CD4-positive, alpha-beta T cell treated with Interleukin-21 for 1 hour (primary cell): Measurements from ENCODE around the gene SELL.
A peak's percentile ranks its signal among the peaks of the same experiment; 100 is the strongest.
"Not testable (repeated sequence)": the region's sequence is repeated elsewhere in the genome, so short reads cannot be mapped to it uniquely, and the experiment has no call there.

Experiments used
- DNase-seq: peaks from one replicate; pipeline ENCODE4 v3.0.0-alpha.2; 2020

SELL gene

DNA sequence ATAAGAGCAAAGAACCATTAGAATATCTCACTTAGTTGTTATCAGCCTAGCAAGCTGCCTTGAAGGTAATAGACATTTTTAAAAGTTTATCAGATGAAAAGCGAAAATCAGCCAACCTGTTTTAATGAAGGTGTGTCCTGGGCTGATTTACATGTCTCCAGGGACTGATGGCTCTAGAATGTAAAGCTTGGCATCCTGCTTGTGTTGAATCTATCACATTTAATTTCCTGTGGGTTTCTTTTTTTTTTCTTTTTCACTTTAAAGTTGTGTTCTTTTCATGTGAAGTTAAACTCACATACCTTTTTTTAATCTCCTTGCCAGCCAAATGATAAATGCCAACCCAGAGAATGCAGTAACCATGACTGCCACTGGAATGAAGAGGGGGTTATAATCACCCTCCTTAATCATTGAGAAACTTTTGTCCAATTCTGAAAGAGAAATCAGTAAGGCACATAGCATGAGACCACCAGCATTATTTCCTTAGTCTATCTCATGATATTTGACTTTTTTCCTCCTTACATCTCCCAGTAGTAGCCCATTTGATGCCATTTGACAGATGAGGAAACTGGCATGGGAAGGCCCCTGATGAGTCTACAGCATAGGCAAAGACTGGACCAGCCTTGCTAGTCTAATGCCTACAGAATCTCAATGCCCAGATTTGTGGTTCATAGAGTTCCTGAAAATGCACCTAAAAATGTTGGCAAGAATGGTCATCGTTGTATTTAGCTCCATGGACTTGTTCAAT lies 10.0 kb downstream of the SELL start:
- peak; percentile 39 for DNase-seq

DNA sequence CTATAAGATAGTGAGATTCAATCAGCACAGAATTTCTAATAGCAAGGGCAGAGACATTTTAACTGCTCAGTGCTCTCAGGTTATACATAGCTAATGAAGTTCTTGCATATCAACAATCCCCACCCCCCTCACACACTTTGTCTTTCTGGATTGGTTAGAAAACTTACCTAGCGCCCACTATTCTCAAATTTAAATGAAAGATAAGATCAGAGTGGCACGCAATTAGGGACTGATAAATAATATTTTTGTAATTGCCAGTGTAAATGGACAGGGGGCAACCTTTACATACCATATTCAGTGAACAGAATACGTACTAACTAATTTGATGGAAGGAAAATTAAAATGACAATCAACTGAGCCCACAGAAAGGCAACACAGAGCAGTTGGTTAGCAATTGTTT lies 11.7 kb downstream of the SELL start:
- DNase-seq = peak; percentile 41

DNA sequence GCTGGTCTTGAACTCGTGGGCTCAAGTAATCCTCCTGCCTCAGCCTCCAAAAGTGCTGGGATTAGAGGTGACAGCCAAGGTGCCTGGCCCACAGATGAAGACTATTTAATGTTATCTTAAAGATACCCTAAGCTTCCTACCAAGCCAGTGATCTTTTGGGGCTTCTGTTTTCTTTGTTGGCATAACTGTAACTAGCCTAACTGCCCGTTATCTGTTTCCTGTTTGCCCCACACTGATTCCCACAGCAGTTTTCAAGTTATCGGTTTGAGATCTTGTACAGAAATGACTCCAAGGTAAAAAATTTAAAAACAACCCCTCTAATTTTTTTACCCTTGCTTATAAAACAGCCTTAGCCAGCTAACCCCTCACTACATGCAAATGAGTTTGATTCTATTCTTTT lies 12.4 kb downstream of the SELL start:
- DNase-seq = peak; percentile 60

DNA sequence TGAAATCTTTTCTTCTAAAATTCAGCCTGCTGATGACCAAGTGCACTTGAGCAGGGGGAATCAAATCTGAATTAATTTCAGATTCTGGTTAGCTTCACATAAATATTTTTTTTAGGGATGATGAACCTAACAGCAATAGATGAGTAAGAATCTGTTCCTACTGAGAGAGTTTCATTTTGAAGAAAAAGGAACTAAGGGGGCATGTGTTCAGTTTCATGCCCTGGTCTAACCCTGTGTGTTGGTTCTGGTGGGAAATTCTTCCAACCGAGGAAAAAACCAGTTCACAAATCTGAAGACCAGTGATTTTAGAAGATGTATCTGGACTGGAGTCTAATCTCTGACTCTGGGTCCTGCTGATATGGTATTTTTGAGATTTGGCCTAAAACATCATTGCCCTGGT lies 13.7 kb downstream of the SELL start:
- DNase-seq = no peak

DNA sequence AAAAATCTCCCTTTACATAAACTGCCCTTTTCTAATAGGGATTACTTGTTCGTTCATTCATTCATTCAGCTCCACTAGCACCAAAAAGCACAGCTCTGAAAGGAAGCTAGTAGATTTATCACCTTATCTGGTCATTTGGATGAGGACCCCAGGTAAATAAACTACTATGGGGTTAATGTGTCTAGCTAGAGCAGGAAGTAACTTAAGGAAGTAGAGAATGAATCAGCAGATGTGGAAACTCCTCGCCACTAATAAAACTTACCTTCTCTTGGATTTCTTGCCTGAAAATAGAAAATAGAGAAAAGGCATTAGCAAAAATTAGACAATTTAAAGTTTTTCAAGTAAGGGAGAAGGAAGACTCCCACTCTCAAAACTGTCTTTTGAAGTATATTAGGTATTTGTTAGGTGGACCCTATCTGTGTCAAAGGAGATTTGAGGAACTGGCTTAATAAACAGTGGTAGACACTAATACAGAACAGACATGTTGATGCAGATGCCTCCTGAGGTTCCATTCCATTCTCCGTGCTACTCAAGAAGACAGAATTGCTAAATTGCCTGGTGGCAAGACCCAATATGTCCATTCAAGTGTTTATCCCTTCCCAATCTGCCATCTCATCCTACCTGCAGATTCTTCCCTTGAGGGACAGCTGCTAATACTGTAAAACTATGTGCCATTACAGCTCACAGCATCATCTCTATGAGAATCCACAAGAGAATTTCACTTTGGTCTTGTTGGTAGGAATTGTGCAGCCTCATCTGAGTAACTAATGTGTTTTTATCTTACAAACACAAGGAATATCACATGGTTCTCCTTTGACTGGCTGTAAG lies 14.9 kb downstream of the SELL start:
- DNase-seq = no peak

DNA sequence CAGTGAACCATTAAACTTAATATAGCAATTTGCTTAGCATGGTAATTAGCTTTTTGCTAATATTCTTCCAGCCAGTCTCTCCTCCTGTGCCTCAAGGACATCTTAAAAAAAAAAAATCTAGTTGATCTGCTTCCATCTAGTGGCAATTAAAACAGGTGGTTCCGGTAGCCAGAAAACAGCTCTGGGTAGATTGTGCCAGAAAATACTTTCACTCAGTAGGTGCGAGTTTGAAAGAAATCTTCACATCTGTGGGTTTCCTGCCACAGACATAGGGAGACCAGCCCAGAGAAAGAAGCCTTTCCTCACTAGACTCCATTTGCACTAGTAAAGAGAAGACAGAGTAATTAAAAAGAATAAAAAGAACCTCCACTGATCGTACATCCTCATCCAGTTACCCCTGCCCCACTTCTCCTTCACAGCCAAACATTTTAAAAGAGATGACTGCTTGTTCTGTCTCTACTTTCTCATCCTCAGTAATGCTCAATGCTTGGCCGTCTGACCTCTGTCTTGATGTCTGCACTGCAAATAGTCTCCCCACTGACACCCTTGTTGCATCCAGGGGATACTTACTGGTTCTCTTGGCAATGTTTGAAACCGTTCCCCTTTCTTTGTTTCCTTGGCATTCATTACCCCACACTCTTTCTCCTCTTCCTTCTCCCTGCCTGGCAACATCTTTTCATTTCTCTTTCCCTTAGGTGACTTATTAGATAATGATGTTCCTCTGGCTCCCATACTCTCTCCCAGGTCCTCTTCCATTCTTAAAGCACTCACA lies 16.9 kb downstream of the SELL start:
- peak; percentile 82 for DNase-seq

DNA sequence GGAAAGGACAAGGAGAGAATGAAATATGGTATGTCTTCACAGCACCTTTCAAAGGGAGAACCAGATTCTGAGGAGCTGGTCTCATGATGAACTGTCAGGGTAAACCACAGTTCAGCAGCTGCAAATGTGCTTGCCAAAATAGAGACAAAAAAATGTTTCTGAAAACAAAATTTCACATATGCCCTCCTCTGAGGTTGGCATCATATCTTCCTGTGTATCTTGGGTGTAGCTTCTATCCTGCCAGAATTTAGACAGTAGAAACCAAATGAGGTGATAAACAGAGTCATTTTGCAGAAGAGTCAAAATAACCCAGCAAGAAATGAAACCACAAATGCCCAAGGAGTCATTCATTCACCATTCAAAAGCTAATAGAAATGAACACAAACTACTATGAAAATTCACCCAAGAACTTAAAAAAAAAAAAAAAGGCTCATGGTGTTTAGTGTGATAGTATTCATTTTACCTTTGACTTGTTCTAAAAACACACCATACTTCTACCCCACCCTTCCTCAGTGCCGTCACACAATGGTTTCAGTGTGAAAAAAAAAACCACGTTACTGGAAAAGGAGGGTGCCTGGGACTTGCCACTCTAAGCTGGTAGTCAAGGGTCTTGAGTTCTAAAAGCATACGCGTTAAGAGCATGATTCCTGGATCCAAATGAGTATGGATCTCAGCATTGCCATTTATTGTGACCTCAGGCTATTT lies 18.5 kb downstream of the SELL start:
- DNase-seq = peak; percentile 80

DNA sequence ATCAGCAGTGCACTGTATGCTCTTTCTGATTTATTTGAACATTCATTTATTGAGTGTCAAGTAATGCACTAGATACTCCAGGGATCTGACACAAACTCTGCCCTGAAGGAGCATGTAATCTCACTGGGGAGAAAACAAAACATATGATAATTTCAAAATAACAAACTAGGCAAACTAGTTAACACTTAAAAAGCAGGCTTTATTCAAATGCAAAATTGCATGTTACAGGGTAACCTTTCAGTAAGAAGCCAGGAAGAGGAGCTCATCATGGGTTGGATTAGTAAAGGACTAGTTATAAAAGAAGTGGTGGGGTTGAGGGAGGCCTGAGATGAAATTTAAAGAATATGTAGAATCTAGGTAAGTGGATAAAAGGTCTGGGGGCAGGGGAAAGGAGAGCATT lies 20.9 kb downstream of the SELL start:
- no peak for DNase-seq

DNA sequence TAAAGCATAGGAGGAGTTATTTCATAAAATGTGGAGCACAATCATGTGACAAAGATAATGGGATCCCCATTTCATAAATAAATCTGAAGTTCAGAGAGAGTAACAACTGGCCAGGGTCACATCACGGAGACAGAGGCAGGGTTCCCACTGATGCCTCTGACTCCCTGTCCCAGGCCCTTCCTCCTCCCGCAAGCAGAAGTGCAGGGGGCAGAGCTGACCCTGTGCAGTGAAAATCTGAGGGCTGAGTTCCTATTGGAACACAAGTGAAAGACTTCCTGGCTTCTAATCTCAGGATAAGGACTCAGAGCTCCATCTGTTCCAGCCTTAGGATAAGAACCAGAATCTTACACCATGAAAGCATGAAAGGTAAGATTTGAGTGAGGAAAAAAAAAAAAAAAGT lies 22.0 kb downstream of the SELL start:
- no peak for DNase-seq

DNA sequence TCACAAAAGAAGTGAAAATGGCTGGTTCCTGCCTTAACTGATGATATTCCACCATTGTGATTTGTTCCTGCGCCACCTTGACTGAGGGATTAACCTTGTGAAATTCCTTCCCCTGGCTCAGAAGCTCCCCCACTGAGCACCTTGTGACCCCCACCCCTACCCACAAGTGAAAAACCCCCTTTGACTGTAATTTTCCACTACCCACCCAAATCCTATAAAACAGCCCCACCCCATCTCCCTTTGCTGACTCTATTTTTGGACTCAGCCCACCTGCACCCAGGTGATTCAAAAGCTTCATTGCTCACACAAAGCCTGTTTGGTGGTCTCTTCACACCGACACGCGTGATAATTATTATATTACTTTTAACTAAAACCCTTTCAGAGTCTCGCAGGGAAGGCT lies 23.0 kb downstream of the SELL start:
- DNase-seq = not testable (repeated sequence)

DNA sequence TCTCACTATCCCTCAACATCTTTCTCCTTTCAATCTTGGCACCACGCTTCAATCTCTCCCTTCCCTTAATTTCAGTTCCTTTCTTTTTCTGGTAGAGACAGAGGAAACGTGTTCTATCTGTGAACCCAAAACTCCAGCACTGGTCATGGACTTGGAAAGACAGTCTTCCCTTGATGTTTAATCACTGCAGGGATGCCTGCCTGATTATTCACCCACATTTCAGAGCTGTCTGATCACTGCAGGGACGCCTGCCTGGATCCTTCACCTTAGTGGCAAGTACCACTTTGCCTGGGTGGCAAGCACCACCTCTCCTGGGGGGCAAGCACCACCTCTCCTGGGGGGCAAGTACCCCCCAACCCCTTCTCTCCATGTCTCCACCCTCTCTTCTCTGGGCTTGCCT lies 27.8 kb downstream of the SELL start:
- DNase-seq = no peak

DNA sequence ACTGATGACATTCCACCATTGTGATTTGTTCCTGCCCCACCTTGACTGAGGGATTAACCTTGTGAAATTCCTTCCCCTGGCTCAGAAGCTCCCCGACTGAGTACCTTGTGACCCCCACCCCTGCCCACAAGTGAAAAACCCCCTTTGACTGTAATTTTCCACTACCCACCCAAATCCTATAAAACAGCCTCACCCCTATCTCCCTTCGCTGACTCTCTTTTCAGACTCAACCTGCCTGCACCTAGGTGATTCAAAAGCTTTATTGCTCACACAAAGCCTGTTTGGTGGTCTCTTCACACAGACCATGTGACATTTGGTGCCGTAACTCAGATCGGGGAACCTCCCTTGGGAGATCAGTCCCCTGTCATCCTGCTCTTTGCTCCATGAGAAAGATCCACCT lies 28.3 kb downstream of the SELL start:
- not testable (repeated sequence) for DNase-seq

DNA sequence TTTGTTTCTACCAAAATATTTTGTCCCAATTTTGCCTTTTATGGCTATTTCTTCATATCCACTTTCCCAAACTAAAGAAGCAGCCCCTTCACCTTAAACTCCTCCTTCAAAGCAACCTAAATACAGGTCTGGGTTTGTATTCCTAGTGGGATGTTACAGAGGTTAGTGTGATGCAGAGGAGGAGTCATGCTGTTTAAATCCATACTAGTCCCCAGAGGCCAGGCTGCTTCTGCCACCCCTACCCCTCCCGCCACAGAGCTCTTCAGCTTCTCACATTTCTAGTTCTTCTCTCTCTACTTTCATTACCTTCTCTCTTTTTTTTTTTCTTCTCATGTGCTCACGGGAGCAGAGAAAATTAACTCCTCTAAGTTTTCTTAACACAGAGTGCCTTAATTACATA lies 29.3 kb downstream of the SELL start:
- DNase-seq = no peak

DNA sequence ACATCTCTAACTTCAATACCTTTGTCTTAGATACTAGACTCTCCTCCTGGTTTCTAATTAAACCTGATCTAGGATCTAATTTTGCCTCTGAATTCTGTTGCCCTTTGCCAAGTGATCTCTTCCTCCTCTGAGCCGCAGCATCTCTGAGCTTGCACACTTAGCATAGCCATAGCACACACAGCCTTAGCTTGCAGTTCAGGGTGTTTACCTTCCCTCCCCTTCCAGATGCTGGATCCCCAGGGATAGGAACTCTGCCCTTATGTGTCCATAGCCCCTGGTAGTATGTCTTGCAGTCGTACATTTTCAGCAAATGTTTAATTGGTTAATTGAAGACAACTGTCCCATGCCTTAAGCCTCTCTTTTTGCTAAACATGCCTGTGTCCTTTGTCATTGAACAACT lies 30.3 kb downstream of the SELL start:
- no peak for DNase-seq

DNA sequence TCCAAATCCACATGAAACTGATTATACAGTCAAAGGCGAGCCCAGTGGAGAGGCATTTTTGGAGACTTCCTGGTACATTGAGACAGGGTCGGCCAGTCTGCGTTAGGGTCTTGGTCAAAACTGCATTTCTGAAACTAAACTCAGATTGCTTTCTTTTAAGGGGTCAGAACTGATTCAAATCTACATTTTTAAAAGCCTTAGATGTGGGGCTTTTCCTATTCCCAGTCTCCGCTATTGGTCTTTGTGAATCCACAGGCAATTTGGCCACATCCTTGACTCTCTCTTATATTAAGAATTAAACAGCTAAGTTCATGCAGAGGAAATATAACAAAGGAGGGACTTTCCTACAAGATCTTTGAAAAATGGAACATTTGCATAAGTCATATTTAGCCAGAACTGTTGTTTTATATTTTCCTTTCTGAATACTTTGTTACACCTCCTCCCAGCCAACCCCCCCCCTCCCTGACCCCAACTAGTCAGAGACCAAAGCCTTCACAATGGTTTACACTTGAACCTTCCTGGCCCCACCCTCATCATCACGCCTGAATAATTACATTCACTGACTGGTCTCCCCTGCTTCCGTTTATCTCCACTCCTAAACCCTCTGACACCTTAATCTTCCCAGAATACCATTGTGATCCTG lies 30.9 kb downstream of the SELL start:
- peak; percentile 35 for DNase-seq

DNA sequence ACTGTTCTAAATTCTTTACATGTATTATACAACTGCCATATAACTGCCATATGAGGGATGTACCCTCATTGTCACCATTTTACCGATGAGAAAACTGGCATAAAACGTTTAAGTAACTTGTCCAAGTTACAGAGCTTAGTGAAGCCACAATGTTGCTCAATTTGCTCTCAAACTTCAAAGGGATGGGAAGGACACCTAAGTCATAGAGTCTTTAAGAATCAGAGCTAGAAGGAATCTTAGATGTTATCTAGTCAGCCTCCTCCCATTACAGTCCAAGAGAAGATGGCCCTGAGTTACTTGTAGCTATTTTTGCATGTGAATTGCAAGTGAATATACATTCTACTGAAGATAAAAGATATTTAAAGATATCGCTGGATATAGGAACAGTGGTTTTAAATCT lies 31.7 kb downstream of the SELL start:
- no peak for DNase-seq

DNA sequence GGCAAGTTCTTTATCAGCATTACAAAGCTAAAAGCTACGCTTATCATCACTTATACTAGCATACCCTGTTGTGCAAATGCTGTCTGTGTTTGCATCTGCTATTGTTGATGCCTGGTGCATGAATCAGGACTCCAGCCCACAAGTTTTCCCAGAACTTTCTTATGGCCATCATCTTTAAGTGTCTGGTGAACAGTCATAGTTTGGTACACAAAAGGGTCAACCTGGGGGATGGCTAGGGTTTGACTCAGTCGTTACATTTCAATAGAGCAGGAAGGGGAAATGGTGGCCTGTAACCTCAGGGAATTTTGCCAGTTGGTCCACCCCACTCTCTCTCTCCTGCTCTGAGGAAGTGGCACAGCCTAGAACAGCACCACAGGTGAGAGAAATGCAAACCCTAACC lies 35.4 kb downstream of the SELL start:
- DNase-seq = no peak

DNA sequence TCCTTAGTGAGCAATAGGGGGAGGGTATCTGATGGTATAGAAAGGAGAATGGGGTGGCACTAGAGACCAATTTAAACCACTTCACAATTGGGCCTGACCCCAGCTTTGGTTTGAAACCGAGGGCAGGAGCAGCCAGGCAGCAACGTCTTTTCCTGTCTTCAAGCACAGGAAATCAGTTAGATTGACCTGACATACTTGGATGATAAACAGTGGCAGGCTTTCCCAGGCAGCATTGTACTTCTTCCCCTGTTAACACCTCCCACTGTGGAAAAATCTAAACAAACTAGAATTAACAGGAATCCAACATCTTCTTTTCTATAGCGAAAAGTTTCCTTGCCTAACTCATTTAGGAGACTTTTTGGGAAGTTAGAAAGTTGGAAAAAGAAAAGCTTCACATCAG lies 40.6 kb downstream of the SELL start:
- no peak for DNase-seq

DNA sequence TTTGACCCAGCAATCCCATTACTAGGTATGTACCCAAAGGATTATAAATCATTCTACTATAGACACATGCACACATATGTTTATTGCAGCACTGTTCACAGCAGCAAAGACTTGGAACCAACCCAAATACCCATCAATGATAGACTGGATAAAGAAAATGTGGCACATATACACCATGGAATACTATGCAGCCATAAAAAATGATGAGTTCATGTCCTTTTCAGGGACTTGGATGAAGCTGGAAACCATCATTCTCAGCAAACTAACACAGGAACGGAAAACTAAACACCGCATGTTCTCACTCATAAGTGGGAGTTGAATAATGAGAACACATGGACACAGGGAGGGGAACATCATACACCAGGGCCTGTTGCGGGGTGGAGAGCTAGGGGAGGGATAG lies 41.2 kb downstream of the SELL start:
- DNase-seq = not testable (repeated sequence)

DNA sequence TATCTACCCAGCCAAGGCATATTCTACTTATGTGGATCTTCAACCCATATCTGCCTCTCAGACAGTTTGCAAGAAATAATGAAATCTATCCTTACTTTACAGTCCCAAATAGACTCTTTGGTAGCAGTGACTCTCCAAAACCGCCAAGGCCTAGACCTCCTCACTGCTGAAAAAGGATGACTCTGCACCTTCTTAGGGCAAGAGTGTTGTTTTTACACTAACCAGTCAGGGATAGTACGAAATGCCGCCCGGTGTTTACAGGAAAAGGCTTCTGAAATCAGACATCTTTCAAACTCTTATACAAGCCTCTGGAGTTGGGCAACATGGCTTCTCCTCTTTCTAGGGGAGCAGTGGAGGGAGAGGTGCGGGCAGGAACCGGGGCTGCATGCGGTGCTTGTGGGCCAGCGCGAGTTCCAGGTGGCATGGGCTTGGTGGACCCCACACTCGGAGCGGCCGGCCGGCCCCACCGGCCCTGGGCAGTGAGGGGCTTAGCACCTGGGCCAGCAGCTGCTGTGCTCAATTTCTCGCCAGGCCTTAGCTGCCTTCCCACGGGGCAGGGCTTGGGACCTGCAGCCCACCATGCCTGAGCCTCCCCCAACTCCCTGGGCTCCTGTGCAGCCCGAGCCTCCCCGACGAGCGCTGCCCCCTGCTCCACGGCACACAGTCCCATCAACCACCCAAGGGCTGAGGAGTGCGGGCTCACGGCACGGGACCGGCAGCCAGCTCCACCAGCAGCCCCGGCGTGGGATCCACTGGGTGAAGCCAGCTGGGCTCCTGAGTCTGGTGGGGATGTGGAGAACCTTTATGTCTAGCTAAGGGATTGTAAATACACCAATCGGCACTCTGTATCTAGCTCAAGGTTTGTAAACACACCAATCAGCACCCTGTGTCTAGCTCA lies 43.5 kb downstream of the SELL start:
- DNase-seq = not testable (repeated sequence)

DNA sequence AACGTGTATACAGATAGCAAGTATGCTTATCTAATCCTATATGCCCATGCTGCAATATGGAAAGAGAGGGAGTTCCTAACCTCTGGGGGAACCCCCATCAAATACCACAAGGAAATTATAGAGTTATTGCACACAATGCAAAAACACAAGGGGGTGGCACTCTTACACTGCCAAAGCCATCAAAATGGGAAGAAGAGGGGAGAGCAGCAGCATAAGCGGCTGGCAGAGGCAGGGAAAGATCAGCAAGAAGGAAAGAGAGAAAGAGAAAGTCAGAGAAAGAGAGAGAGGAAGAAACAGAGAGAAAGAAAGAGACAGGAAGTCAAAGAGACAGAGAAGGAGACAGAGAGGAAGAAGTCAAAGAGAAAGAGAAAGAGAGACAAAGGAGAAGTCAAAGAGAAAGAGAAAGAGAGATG lies 44.2 kb downstream of the SELL start:
- DNase-seq = peak; percentile 24
